GM08714 (cell line): ENCODE results near the gene HABP4.

Experiments used
- H3K4me3 ChIP-seq: fragments of 200-500 bp; sonication (Bioruptor generic); 2 replicates; pipeline ENCODE4 v1.5.1; 2014; ENCODE audit warnings: mild to moderate bottlenecking, low read length, inconsistent platforms
- ZNF274 ChIP-seq: IDR thresholded peaks from 2 replicates; pipeline ENCODE4 v1.6.1; 2012; ENCODE audit warnings: mild to moderate bottlenecking, low read depth, low read length

The HABP4 gene, protein sequence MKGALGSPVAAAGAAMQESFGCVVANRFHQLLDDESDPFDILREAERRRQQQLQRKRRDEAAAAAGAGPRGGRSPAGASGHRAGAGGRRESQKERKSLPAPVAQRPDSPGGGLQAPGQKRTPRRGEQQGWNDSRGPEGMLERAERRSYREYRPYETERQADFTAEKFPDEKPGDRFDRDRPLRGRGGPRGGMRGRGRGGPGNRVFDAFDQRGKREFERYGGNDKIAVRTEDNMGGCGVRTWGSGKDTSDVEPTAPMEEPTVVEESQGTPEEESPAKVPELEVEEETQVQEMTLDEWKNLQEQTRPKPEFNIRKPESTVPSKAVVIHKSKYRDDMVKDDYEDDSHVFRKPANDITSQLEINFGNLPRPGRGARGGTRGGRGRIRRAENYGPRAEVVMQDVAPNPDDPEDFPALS

DNA sequence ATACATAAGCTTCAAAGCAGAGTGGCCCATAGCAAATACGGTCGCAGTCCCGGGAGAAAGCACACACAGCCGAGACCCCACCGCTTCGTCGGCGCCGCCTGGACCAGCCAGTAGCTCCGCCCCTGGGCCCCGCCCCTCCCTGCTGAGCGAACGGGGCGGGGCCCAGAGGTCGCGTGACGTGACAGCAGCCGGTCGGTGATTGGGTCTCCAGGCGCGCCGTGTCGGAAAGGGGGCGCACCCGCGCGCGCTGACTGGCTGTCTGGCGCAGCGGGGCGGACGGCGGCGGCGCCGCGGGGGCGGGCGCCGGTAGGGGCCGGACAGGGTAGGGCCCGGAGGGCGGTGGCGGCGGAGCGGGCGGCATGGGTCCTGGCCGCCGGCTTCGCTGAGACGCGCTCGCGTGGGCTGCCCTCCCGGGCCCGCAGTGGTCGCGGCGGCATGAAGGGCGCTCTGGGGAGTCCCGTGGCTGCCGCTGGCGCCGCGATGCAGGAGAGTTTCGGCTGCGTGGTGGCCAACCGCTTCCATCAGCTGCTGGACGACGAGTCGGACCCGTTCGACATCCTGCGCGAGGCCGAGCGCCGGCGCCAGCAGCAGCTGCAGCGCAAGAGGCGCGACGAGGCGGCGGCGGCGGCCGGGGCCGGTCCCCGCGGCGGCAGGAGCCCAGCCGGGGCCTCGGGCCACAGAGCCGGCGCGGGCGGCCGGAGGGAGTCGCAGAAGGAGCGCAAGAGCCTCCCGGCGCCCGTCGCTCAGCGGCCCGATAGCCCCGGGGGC is at the start of gene HABP4:
TSS of gene HABP4 (plus strand) at position 325 of the 768 bp plus-strand sequence. CDS start at position 436, 111 bp downstream.
- peak within 1 kb of the TSS; percentile 78 for H3K4me3 ChIP-seq
- TF ChIP-seq ZNF274: no peak

- no peak for TF ChIP-seq ZNF274
- H3K4me3 ChIP-seq: no peak overlapping the region
Measured at GRCh38 chr9:96408409-96409280, 41.3 kb upstream of the HABP4 start.

DNA sequence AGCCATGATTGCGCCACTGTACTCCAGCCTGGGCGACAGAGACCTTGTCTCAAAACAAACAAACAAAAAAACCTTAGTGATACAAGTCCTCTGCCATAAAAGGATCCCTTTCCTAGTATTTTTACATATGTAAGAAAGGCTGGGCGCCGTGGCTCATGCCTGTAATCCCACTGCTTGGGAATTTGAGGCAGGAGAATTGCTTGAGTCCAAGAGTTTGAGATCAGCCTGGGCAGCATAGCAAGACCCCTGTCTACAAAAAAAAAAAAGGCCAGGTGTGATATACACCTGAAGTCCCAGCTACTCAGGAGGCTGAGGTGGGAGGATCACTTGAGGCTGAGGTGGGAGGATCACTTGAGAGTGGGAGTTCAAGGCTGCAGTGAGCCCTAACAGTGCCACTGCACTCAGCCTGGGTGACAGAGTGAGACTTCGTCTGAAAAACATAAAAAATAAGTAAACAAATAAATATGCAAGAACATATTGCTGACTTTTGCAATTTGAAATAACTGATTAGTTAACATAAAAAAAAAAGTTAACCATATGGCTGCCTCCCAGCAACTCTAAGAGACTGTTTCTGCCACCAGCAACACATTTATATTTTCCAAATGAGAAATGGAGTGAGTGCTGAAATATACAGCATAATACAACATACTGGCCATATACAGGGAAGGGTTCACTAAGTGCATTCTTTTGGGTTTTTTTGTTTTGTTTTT is 38.7 kb upstream of the HABP4 start:
- H3K4me3 ChIP-seq: no peak overlapping the region
- TF ChIP-seq ZNF274: no peak

DNA sequence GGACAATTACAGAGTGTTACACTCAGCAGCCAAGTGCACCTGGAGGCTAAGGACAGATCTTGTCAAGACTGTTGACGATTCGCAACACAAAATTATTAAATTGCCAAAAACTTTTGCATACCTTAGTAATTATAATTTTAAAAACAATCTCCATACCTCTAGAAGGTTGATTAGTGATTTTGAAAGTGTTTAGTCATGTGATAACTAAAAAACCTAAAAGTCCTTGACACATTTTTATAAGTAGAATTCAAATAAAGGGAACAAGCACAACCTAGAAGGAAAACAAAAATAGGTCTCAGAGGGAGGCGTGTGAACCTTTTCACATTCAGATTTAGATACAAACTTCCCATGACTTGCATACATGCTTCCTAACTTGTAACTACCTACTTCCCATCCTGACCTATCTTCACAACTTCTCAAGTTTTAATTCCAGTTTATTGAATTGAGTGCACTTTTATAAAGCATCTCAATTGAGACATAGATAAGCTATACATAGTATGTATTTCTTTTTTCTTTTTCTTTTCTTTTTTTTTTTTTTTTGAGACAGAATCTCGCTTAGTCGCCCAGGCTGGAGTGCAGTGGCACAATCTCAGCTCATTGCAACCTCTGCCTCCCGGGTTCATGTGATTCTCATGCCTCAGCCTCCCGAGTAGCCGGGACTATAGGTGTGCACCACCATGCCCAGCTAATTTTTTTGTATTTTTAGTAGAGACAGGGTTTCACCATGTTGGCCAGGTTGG is 37.6 kb upstream of the HABP4 start:
- no peak for TF ChIP-seq ZNF274
- no peak overlapping the region for H3K4me3 ChIP-seq

DNA sequence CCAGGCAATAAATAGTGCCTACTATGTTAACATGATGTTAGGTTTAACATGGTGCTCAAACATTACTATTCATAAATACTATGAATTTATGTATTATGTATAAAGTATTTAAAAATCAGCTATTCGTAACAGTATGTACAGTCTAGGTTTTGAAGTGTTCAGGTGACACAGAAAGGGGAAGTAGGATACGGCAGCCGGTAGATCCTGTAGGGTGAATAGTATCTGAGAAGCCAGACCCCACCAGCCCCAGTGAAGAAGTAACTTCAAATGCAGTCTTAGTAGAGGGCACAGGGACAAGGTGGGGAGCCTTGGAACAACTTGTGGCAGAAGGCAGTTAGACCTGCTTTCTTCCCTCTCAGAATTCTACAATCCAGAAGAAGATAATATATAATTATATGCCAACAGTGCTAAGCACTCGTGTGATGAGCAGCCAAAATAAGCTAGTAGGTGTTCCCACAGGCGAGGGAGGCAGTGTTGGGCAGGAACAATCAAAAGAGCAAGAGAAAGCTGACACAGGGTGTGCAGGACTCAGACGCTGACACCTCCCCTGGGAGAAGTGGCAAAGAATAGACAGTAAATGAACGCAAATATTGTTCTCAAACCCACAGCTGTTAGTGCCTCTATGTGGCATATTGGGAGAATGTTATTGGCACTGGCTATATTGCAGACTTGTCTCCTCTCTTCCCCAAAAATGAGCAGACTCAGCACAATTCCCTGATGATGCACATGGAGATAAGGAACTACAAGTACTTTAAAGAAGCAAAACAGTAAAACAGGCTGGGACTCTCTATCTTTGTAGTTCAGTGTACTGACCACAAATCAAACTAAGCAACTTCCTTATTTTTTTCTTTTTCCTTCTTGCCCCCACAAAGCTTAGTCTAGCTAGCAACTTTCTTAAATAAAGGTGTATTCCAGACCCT is 36.4 kb upstream of the HABP4 start:
- TF ChIP-seq ZNF274: no peak
- peak overlapping the region; percentile 38; the same call in 1 of the 2 replicates for H3K4me3 ChIP-seq

- peak overlapping the region; percentile 95 for H3K4me3 ChIP-seq
- TF ChIP-seq ZNF274: no peak
Measured at GRCh38 chr9:96417051-96417586, 32.9 kb upstream of the HABP4 start.

DNA sequence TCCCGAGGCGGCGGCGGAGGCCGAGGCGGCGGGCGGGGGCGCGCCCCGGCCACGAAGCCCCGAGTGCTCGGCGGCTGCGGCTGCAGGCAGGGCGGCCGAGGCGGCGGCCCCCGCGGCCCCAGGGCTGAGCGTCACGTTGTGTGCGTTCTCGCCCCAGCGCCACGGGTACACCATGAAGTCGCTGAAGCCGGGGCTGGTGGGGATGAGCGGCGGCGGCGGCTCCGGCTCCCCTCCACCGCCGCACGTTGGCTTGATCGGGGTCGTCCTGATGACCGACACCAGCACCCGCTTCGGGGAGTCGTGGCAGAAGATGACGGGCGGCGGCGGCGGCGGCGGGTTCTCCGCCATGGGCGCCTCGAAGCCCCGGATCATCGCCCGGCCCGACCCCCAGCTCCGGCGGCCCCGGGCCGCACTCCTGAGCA is 32.3 kb upstream of the HABP4 start:
- no peak for TF ChIP-seq ZNF274
- peak overlapping the region; percentile 82 for H3K4me3 ChIP-seq

- TF ChIP-seq ZNF274: no peak
- peak within 1 kb of the TSS; percentile 98 for H3K4me3 ChIP-seq
Measured at GRCh38 chr9:96418083-96418919, 31.7 kb upstream of the HABP4 start, which contains the start of gene ZNF367. Gene ZNF367, minus strand, starts transcription at chr9:96418370. Its CDS starts 338 bp downstream, at chr9:96418032.

DNA sequence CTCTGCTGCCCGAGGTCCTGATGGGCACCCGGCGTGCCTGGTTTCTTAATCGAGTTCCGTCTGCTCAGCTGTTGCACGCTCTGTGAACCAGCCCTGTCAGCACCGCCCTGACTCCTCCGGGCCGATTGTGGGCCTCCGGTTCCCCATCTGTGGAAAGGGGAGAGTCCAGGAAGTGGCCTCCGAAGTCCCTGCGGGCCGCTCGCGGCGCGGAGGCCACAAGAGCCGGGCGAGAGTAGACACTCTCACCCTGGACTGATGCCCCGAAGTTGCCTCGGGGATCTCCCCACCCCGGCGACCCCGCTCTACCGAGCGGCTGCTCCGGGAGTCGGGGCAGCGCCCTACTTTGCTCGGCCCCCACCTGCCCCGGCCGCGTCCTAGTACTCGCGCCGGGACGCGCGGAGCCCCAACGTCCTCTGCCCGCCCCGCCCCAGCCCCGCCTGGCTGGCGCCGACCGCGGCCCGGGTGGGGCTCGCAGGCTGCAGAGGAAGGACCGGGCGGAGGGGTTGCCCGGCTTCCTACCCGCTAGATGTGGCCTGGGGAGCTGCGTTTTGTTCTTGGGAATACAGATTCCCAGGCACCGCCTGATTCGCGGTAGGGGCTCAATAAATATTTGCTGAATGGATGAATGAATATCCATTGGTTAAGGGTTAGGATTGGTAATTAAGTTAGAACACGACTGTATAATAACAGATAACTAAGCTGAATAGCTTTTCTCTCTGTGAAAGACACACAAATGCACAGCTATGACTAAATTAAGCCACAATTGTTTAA is 30.9 kb upstream of the HABP4 start:
- H3K4me3 ChIP-seq: peak overlapping the region; percentile 98
- no peak for TF ChIP-seq ZNF274

- no peak for TF ChIP-seq ZNF274
- H3K4me3 ChIP-seq: peak overlapping the region; percentile 98
Measured at GRCh38 chr9:96419691-96419969, 30.3 kb upstream of the HABP4 start.
